ENCODE results near the gene CCR5AS.
"Not testable (repeated sequence)": the region's sequence is repeated elsewhere in the genome, so short reads cannot be mapped to it uniquely, and the experiment has no call there.

The CCR5AS gene

DNA sequence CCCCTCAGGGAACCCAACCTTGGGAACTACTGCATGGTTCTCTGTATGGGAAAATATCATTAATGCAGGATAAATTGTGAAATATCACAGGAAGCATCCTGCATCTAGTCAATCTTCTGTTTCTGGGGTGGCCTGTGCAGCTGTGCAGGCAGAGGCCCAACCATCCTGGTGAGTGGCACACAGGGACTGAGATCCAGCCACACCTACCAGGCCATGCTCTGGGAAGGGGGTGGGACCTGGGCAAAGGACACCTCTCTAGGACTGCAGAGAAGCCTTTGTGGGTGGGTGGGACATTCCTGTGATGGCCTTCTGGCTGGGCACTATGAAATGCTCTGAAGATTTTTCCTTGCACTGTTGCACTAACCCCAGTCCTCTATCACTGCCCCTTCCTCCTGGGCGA is 27.0 kb upstream of the CCR5AS start:
- DNase-seq (ENCODE audit: low spot score in 2 of 2): no peak
- TF ChIP-seq, protein P1, sequence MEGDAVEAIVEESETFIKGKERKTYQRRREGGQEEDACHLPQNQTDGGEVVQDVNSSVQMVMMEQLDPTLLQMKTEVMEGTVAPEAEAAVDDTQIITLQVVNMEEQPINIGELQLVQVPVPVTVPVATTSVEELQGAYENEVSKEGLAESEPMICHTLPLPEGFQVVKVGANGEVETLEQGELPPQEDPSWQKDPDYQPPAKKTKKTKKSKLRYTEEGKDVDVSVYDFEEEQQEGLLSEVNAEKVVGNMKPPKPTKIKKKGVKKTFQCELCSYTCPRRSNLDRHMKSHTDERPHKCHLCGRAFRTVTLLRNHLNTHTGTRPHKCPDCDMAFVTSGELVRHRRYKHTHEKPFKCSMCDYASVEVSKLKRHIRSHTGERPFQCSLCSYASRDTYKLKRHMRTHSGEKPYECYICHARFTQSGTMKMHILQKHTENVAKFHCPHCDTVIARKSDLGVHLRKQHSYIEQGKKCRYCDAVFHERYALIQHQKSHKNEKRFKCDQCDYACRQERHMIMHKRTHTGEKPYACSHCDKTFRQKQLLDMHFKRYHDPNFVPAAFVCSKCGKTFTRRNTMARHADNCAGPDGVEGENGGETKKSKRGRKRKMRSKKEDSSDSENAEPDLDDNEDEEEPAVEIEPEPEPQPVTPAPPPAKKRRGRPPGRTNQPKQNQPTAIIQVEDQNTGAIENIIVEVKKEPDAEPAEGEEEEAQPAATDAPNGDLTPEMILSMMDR (IDR thresholded peaks at IDR 0.05): no peak
- no peak for TF ChIP-seq POLR2A (IDR thresholded peaks at IDR 0.05)
- no peak for TF ChIP-seq POLR2AphosphoS5 (IDR thresholded peaks at IDR 0.05)
- no peak for TF ChIP-seq EP300 (IDR thresholded peaks at IDR 0.05)
- H3K36me3 ChIP-seq: no peaks in the 10 kb centered on the region
- 83% methylated on average over 1 of the region's 1 CpG for WGBS
- H3K9me3 ChIP-seq: no peaks in the 10 kb centered on the region
- peaks cover 10% of the 10 kb centered on the region for H3K4me1 ChIP-seq
- no peak overlapping the region for H3K4me3 ChIP-seq
- no peaks in the 10 kb centered on the region for H3K27me3 ChIP-seq
- H3K27ac ChIP-seq: no peak overlapping the region

DNA sequence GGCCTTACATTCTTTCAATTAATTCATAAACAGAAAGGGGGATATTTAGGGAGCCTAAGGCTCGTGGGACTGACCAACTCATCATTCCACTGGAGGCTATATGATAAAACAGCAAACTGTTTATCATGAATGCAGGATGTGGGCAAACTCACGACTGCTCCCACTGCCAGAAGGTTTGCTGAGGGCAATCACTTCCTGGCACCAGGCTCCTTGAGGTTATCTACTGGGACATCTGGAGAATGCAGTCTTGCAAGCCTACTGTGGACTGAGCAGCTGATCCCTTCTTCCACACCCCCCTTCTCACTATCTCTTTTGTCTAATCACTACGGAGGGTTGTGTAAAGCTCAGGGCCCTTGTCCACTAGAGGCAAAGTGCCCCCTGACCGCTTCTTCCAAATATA is 26.3 kb upstream of the CCR5AS start:
- peaks cover 16% of the 10 kb centered on the region for H3K4me1 ChIP-seq
- not testable (repeated sequence) for H3K27me3 ChIP-seq; H3K27ac ChIP-seq; DNase-seq (ENCODE audit: low spot score in 2 of 2); H3K36me3 ChIP-seq; H3K4me3 ChIP-seq; H3K9me3 ChIP-seq
- WGBS: 66% methylated on average over 4 of the region's 4 CpGs

DNA sequence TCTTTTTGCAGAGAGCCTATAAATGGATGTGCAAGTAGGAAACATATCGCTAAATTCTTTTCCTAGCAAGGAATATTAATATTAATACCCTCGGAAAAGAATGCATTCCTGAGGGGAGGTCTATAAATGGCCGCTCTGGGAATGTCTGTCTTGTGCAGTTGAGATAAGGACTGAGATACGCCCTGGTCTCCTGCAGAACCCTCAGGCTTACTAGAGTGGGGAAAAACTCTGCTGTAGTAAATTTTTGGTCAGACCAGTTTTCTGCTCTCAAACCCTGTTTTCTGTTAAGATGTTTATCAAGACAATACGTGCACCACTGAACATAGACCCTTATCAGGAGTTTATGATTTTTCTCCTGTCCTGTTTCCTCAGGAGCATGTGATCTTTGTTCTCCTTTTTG is 25.0 kb upstream of the CCR5AS start:
- H3K9me3 ChIP-seq; DNase-seq (ENCODE audit: low spot score in 2 of 2); H3K27ac ChIP-seq; H3K36me3 ChIP-seq; H3K4me3 ChIP-seq; H3K27me3 ChIP-seq: not testable (repeated sequence)
- H3K4me1 ChIP-seq: peaks cover 19% of the 10 kb centered on the region
- 84% methylated on average over 5 of the region's 5 CpGs for WGBS

DNA sequence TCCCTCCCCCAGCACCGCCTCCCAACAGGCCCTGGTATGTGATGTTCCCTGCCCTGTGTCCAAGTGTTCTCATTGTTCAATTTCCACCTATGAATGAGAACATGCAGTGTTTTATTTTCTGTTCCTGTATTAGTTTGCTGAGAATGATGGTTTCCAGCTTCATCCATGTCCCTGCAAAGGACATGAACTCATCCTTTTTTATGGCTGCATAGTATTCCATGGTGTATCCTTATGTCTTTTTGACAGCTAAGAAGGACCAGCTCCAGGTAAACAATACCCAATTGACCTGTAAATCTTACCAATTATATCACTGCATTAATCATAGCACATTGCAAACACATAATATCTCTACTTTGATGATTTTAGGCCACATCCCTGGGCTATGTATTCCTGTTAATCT is 24.0 kb upstream of the CCR5AS start:
- H3K9me3 ChIP-seq; H3K27ac ChIP-seq; DNase-seq (ENCODE audit: low spot score in 2 of 2); H3K36me3 ChIP-seq; H3K4me3 ChIP-seq; H3K27me3 ChIP-seq: not testable (repeated sequence)
- peaks cover 19% of the 10 kb centered on the region for H3K4me1 ChIP-seq
- WGBS: 86% methylated on average over 1 of the region's 1 CpG

DNA sequence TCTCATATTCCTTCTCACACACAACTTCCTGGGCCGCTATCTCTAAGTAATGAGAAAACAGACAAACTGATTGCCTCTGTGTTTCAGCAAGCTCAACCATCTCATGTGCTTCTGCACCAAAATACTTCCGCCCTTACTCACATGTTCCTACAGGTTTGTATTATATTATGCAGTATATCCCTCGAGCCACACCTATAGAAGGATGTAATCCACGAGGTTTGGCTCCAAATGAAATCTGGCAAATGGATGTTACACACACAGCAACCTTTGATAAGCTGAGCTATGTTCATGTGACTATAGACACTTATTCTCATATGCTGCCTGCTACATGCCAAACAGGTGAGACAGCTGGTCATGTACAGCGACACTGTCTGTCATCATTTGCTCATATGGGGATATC is 22.8 kb upstream of the CCR5AS start:
- no peak for DNase-seq (ENCODE audit: low spot score in 2 of 2)
- Histone ChIP-seq H3K9me3 (no peaks in the 10 kb centered on the region), H3K4me3 (no peak overlapping the region), H3K27me3 (no peaks in the 10 kb centered on the region), H3K36me3 (no peaks in the 10 kb centered on the region), H3K4me1 (peaks cover 19% of the 10 kb centered on the region), H3K27ac (peak overlapping the region; percentile 71)
- 59% methylated on average over 5 of the region's 5 CpGs for WGBS
- TF ChIP-seq POLR2A (IDR thresholded peaks at IDR 0.05): no peak
- TF ChIP-seq, protein P1 (IDR thresholded peaks at IDR 0.05): no peak
- no peak for TF ChIP-seq EP300 (IDR thresholded peaks at IDR 0.05)
- TF ChIP-seq POLR2AphosphoS5 (IDR thresholded peaks at IDR 0.05): peak in 1 of 3 donors; percentile 14

DNA sequence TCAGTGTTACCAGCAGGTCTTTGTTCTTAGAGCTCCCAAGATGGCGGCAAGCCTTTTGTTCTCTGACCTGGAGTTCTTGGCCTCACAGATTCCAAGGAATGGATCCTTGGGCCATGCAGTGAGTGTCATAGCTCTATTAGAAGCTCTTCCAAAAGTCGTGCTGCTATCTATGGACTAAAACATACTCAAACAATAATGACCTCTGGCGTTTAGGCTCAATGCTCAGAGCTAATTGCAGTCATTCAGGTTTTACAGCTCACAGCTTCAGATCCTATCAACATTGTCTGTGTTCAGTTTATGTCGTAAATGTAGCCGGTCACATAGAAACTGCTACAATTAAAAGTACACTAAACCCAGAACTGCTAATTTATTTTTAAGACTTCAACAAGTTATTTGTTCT is 22.4 kb upstream of the CCR5AS start:
- H3K27ac ChIP-seq: peak overlapping the region; percentile 71
- 52% methylated on average over 5 of the region's 5 CpGs for WGBS

More for the DNA sequence above, 22.4 kb upstream of the CCR5AS start:
- no peak overlapping the region for H3K4me3 ChIP-seq
- no peak for TF ChIP-seq EP300 (IDR thresholded peaks at IDR 0.05)
- TF ChIP-seq, protein P1 (IDR thresholded peaks at IDR 0.05): no peak
- TF ChIP-seq POLR2A (IDR thresholded peaks at IDR 0.05): no peak
- no peak for TF ChIP-seq POLR2AphosphoS5 (IDR thresholded peaks at IDR 0.05)
- no peaks in the 10 kb centered on the region for H3K27me3 ChIP-seq
- H3K4me1 ChIP-seq: peaks cover 19% of the 10 kb centered on the region
- no peaks in the 10 kb centered on the region for H3K9me3 ChIP-seq
- no peaks in the 10 kb centered on the region for H3K36me3 ChIP-seq
- no peak for DNase-seq (ENCODE audit: low spot score in 2 of 2)

Data from suprapubic skin (tissue), 4 donors.